GM19438 (cell line): ENCODE results near the gene CES5A.
"Not testable (repeated sequence)": the region's sequence is repeated elsewhere in the genome, so short reads cannot be mapped to it uniquely, and the experiment has no call there.

ENCODE experiments used
- ATAC-seq: cut with Tn5 transposase; IDR thresholded peaks from one replicate; pipeline ENCODE4 v1.9.1; 2021; ENCODE audit warnings: low read depth; ENCODE audit not compliant: unreplicated experiment

CES5A gene

GRCh38 chr16:55830658-55831294, 44.4 kb downstream of the CES5A start:
- no peak for ATAC-seq

DNA sequence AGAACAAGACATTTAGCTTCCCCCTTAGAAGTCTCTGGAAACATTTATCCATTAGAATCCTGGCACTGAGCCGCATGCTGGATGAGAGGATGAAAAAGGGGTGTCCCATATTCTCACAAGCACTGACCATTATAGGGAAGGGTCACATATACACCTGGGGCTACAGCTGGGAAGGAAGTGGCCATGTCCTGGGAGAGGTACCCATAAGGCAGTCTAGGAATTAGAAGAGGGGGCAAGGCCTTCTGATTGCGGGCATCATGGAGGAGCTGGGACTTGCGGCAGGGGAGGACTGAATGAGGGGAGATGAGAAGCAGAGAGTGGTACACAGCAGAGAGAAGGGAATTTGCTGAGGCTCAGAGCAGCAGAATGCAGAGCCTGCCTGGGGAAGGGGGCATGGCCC, 45.9 kb downstream of the CES5A start:
- ATAC-seq, result not testable (repeated sequence)

- no peak for ATAC-seq
These were observed 46.5 kb downstream of the CES5A start for GRCh38 chr16:55828680-55829079.

DNA sequence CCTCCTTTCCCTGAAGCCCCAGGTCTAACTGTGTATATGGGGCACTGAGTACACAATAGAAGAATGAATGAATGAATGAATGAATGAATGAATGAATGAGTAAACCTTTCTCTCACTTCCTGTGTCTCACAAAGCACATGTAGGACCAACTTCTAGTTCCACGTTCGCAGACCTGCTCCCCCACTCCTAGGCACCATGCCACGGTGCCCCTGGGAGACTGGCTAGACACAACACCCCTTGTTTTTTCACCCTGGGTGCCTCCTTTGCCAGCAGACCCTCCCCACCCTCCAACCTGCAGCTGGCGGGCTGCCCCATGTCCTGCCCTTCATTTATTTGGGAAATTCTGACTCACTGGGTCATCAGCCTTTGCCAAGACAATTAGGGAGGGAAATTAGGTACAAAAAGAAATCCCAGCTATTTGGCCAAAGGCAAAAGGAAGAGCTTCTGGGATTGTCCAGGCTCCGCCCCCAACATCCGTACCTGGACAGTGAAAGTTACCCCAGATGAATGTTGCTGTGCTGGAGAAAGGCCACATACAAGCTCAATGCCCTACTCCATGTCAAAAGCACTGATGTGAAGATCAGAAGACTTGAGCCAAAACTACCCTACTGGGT, 50.0 kb downstream of the CES5A start:
- no peak for ATAC-seq

GRCh38 chr16:55824473-55825000, 50.6 kb downstream of the CES5A start:
- no peak for ATAC-seq

GRCh38 chr16:55822280-55822810, 52.8 kb downstream of the CES5A start:
- no peak for ATAC-seq

GRCh38 chr16:55821210-55821609, 54.0 kb downstream of the CES5A start:
- no peak for ATAC-seq

- ATAC-seq, result no peak
These were observed 54.6 kb downstream of the CES5A start for GRCh38 chr16:55820615-55821014.

GRCh38 chr16:55817236-55817912, 57.8 kb downstream of the CES5A start:
- no peak for ATAC-seq

- ATAC-seq, result not testable (repeated sequence)
These were observed 59.0 kb downstream of the CES5A start for GRCh38 chr16:55816222-55816621.

- no peak for ATAC-seq
These were observed 59.9 kb downstream of the CES5A start for GRCh38 chr16:55815320-55815719.

DNA sequence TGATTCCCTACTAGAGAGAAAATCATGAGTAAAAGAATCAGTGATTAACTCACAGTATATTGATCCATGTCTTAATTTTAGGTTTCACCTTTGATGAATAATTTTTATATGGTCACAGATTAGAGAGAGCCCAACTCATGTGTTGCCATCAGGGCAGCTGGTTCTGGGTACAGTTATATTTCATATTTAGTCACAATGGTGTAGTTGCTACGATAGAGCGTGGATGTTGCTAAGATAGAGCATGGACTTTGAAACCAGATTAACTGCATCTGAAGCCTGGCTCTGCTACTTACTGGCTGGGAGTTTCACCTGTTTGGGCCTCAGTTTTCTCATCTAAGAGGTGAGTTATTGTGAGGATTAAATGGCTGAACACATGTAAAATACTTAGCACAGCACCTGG, 61.0 kb downstream of the CES5A start:
- not testable (repeated sequence) for ATAC-seq

- ATAC-seq, result not testable (repeated sequence)
These were observed 61.4 kb downstream of the CES5A start for GRCh38 chr16:55813730-55814129.

DNA sequence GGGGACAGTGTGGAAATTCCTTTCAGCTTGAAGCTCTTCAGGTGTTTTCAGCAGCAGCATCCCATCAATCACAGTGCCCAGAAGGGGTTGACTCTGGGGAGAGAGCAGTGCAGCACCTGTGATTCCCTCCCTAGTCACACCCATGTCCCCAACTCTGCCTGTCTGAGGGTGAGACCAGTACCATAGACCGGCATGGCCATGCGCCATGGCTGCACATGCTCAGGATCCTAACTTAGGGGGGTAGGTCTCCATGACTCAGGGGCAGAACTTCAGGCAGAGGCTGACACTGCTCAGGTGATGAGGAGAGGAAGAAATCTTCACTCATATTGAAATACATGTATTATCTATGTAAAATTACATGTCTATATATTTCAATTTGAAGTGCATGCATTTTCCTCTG, 62.2 kb downstream of the CES5A start:
- ATAC-seq, result no peak

- no peak for ATAC-seq
These were observed 63.4 kb downstream of the CES5A start for GRCh38 chr16:55811811-55812210.

DNA sequence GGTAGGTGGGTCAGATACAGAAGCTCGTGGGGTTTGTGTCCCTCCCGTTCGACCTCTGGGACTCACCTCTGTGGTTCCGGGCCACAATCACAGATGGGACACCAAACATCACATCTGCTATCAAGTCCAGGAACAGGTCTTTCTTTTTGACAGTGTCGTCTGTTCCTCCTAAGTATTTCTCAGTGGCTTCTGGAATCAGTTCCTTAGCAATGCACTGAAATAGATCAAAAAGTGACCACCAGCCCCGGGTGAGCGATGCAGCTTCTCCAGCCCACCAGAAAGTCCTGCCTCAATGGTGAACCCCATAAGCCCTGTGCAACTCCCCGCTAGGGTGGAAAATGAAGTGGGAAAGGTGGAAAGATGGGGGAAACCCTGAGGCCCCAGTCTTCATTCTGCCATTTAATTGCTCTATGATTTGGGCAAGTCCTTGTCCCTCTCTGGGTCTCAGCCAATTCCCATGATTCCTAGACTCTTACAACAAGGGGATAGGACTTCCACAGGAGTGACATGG, 64.7 kb downstream of the CES5A start:
- ATAC-seq, result no peak

DNA sequence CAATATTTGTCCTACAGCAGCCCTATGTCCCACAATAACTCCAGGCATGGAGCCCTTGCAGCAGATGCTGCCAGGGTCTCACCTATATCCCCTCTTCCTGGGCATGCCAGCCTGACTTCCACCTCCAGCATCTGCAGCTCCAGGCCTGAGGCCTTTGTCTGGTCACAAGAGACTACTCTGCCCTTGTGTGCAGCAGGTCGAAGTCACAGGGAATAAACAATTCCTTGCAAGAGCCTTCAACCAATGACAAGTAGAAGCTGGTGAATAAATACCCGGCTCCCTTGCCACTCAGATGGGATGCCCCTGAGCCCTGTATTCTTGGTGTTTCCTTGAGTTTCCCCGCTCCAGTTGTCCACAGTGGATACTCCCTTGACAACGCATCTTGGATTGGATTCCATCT, 65.3 kb downstream of the CES5A start:
- no peak for ATAC-seq

DNA sequence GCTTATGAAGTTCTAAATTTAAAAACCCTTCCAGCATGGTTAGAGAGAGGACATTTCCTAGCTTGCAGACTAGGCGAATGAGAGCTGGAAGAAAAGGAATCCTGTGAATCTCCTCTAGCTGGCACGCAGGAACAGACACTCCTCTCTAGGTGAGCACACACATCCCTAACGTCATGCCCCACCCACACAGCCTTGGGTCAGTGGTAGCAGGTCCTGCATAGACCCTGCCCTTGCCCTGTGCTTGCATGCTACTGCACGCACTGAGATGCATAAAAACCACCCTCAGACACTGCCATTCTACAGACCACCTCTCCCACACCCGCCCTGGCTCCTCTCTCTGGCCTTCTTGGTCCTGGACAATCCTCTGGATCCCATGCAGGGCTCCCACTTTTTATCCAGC, 65.8 kb downstream of the CES5A start:
- ATAC-seq, result no peak

- ATAC-seq, result not testable (repeated sequence)
These were observed 66.9 kb downstream of the CES5A start for GRCh38 chr16:55808286-55808685.

DNA sequence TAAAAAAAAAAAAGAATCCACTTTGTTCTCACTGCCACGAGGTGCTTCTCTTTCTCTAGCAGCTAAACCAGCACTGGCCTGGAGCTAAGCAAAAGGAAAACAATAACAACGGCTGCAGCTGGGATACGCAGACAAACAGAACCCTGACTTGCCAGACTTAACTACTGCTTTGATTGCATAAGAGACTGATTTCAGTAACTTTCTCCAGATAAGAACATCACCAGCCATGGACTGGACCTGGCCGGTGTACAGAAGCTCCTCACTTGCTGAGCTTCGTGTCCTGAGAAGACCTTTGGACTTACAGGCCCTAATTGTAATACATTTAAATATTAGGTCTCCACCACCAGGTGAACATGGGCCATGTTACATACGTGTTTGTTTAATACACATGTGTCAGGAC, 70.1 kb downstream of the CES5A start:
- not testable (repeated sequence) for ATAC-seq

DNA sequence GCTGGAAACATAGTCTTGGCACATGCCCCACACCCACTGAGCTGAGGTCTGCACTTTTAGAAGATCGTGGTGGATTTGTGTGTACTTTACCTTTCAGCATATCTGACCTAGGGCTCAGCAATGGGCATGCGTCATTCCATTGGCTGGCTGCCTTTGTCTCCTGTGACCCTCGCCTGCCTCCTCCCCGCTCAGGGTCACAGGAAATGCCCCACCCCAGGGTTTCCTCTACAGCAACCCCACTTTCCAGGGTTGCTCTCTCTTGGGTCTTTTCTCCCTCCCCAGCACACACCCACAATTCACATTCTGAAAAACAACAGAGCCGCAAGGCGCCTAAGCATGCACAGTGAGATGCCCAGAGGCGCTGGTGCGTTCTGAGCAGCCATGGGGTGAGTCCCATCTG, 71.5 kb downstream of the CES5A start:
- ATAC-seq, result not testable (repeated sequence)
